VCaP (cell line): ENCODE measurements around the gene KRT35.

Experiments
- H3K27ac ChIP-seq: fragments of 450-650 bp; 2 replicates; pipeline ENCODE4 v1.5.1; 2017
- TF ChIP-seq, protein P1 (sequence below): fragments of 450-650 bp; conservative IDR thresholded peaks from 2 replicates; pipeline ENCODE4 v1.5.1; 2017; ENCODE audit warnings: mild to moderate bottlenecking, moderate library complexity

KRT35 gene

DNA sequence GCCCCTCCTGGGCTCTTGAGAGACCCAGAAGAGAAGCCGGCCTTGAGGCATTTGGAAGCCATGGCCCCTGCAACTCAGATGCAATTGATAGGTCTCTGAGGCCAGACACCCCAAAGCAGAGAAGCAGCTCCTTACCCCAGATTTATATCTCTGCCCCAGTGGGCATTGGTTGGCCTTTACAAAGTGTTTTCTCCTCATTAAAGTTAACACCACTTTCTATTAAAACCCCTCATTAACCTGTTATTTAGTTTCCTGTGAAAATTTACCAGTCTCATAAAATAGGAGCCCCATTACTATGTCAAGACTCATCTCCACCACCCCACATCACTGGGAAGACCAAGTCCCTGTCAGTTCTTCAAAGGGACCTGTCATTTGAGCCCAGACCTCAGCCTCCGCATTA is at the start of gene KRT35:
TSS of gene KRT35 (minus strand) at position 116 of the 400 bp plus-strand sequence. CDS start at position 62, 54 bp downstream.
- TF ChIP-seq, protein P1, sequence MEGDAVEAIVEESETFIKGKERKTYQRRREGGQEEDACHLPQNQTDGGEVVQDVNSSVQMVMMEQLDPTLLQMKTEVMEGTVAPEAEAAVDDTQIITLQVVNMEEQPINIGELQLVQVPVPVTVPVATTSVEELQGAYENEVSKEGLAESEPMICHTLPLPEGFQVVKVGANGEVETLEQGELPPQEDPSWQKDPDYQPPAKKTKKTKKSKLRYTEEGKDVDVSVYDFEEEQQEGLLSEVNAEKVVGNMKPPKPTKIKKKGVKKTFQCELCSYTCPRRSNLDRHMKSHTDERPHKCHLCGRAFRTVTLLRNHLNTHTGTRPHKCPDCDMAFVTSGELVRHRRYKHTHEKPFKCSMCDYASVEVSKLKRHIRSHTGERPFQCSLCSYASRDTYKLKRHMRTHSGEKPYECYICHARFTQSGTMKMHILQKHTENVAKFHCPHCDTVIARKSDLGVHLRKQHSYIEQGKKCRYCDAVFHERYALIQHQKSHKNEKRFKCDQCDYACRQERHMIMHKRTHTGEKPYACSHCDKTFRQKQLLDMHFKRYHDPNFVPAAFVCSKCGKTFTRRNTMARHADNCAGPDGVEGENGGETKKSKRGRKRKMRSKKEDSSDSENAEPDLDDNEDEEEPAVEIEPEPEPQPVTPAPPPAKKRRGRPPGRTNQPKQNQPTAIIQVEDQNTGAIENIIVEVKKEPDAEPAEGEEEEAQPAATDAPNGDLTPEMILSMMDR = no peak
- no peak within 1 kb of the TSS for H3K27ac ChIP-seq

DNA sequence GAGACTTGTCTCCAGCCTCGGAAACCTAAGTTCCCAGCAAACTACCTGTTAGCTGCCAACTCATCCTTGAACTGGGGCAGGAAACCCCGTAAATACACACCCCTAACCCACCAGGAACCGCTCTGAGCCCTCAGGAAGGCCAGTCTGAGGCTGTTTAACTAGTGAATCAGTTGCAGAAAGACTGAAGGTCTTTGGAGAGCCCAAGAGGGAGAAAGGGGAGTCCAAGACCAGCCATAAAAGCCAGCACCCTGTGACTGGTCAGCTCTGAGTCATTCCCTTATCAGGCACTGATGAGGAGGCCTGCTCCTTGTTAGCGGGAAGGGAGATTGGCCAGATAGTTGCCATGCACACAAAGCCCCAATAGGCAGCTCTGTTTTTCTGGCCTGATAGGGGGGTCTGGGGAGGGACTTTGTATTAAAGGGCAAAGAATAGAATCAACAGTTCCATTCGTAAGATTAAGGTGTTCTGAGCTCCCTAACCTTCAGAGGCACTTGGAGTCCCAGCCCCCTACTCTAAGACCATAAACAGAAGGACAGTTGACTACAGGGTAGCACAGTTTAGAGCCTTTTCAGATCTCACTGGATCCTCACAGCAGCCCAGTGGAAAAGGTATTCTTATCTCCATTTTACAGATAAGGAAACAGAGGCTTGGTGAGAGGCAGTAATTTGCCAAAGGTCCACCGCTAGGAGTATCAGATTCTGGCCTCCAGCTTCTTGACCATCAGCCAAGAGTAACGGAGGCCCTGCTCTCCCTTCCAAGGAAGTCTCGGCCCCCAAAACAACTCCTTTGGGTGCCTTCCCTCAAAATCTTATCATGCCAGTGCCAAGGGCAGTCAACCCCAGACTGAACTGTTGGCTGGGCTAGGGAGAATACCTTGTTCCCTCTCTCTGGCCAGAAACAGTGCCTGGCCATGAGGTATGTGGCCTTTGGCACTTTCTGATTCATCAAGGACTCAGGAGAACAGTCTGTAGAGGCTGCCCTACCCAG is 49.4 kb upstream of the KRT35 start:
- H3K27ac ChIP-seq = no peak overlapping the region

DNA sequence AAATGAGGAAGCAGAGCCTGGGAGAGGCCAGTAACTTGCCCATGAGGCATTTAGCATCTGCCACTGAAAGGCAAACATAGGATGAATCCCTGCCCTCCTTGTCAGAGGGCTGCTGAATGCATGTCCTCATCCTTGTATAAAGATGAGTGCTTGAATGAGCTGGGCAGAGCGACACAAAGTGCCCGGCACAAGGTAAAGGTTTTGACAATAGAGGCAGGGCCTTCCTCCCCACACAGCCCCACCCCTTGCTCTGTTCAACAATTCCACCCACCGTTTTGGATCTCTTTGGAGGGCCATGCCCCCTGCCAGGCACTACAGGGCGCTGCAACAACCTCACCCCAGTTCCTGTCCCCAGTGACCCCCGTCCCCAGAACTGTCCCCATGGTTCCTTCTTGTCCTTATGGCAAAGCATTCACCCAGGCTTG is 48.6 kb upstream of the KRT35 start:
- H3K27ac ChIP-seq = no peak overlapping the region
- TF ChIP-seq, protein P1 = no peak

More for the DNA sequence above, 49.4 kb upstream of the KRT35 start:
- TF ChIP-seq, protein P1 = no peak

DNA sequence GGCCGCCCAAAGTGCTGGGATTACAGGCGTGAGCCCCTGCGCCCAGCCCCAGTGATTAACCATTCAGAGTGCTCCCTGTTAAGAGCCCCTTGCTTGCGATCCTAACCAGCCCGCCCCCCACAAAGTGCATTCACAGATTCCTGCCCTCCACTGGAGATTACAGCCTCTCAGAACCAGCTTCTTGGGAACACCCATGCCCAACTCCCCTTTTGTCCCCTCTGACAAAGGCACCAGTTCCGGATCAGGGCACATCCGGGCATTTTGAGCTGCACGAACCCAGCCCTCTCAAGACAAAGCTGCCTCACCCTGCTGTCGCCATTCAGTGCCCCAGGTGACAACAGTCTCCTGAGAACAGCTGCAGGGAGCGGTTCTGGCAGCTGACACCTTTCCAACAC is 48.0 kb upstream of the KRT35 start:
- peak overlapping the region; percentile 83; the same call in 1 of the 2 replicates for H3K27ac ChIP-seq
- TF ChIP-seq, protein P1 = no peak

DNA sequence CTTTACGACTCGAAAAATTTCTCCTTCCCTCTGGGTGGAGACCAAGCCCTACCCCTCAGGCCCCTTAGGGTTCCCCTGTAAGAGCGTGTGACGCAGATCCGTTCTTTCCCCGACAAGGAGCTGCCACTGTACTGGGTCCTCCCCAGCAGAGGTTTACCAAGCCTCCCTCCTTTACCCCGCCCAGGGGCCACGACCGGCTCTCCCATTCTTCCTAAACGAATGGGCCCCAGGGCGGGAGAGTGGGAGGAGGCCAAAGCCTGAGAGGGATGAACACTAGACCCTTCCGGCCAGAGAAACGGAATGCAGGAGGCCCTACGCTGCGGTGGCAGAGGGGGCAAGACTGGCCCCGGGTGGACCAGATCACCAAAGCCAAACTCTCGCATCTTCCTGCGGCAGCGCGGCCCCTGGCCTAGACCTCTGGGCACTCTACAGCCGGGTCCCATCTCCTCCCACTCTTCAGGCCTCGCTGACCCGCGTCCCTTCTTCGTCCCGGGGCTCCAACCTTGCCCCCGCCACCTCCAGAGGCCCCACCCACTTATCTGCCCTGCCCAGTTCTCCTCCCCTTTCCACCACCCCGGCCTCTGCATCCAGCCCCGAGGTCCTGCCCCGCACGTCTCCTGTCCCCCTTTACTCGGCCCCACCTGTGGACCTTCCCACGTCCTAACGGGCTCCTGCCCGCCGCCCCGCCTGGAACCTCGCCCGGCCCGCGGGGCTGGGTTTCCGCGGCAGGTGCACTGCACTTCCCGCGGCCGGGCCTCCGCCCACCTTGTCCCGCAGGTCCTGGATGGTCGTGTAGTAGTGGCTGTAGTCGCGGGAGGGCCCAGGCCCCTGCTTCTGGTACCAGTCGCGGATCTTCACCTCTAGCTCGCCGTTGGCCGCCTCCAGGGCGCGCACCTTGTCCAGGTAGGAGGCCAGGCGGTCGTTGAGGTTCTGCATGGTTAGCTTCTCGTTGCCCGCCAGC is 46.4 kb upstream of the KRT35 start:
- peak overlapping the region; percentile 83 for H3K27ac ChIP-seq
- TF ChIP-seq, protein P1 = peak; percentile 37; the same call in 1 of the 2 replicates

DNA sequence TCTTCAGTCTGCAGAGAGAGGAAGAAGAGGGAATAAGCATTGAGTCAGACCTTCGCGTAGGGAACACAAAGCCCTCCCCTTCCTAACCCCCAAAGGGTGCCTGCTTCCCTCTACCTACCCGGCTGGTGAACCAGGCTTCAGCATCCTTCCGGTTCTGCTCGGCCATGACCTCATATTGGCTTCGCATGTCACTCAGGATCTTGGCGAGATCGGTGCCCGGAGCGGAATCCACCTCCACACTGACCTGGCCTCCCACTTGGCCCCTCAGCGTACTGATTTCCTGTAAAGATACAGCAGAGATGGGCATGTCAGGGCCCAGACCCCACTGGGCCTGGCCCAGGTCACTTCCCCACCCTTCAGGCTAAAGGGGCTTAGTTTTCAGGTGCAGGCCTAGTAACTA is 43.3 kb upstream of the KRT35 start:
- TF ChIP-seq, protein P1 = no peak
- no peak overlapping the region for H3K27ac ChIP-seq

DNA sequence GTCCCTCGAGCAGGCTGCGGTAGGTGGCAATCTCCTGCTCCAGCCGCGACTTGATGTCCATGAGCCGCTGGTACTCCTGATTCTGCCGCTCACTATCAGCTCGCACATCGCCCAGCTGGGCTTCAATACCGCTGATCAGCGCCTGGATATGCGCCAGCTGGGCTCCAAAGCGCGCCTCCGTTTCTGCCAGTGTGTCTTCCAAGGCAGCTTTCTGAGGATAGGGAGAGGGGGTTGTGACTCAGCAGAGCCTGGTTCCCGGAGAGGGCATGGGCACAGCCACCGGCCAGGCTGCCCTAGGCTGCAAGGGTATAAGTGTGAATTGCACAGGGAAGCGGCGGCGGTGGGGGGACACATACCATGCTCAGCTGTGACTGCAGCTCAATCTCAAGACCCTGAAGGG is 42.8 kb upstream of the KRT35 start:
- TF ChIP-seq, protein P1 = no peak
- no peak overlapping the region for H3K27ac ChIP-seq
